Right lobe of liver (tissue), 6 donors: ENCODE measurements around the gene LRRN2. TPM values are rescaled to one million over a fixed set of nuclear protein-coding genes. Genes with fewer than 3 reads are reported as not detected.

ENCODE experiments used
- ATAC-seq, 4 donors: fragments of 200-7000 bp; cut with Tn5 transposase; one replicate each; pipeline ENCODE4 v1.9.1; 2020; ENCODE audit warnings: mild to moderate bottlenecking in 4 of 4, moderate library complexity in 4 of 4
- DNase-seq, 3 donors: peaks; one replicate each; pipeline ENCODE4 v3.0.0-alpha.2; 2020
- H3K27ac ChIP-seq, 3 donors: fragments of 200-600 bp; one replicate each; pipeline ENCODE4 v1.8.0; 2022
- H3K27me3 ChIP-seq, 2 donors: fragments of 200-600 bp; one replicate each; pipeline ENCODE4 v1.8.0; 2022
- H3K36me3 ChIP-seq, 4 donors: fragments of 200-600 bp; sonication (generic) in 1 of 4; one replicate each; pipeline versions ENCODE4 v1.5.1 to v1.8.0; 2017 to 2022; ENCODE audit warnings: control low read depth in 1 of 4
- H3K4me1 ChIP-seq, 4 donors: fragments of 200-600 bp; sonication (generic) in 1 of 4; one replicate each; pipeline versions ENCODE4 v1.5.1 to v1.8.0; 2017 to 2022; ENCODE audit warnings: control low read depth in 1 of 4
- H3K4me3 ChIP-seq, 3 donors: fragments of 200-600 bp; one replicate each; pipeline ENCODE4 v1.8.0; 2022
- H3K9me3 ChIP-seq, 4 donors: fragments of 200-600 bp; sonication (generic) in 1 of 4; one replicate each; pipeline versions ENCODE4 v1.5.1 to v1.8.0; 2017 to 2022; ENCODE audit warnings: control low read depth in 1 of 4
- CTCF ChIP-seq, 4 donors: fragments of 200-600 bp in 3 of 4; fragments of 450-650 bp in 1 of 4; IDR thresholded peaks; one replicate each; pipeline versions ENCODE4 v1.5.1 to v1.8.0; 2016 to 2022; ENCODE audit warnings: antibody characterized with exemption in 4 of 4, mild to moderate bottlenecking in 2 of 4
- POLR2A ChIP-seq: fragments of 450-650 bp; IDR thresholded peaks from one replicate; pipeline ENCODE4 v1.6.1; 2017; ENCODE audit warnings: antibody characterized with exemption, mild to moderate bottlenecking
- WGBS: methylation state at CpG from one replicate; pipeline ENCODE4 v1.1.6; 2018; ENCODE audit warnings: low coverage, low lambda C conversion rate; ENCODE audit not compliant: insufficient coverage; ENCODE audit errors: missing lambda C conversion rate; 5-methylcytosine and 5-hydroxymethylcytosine counted together
- intact Hi-C, 2 donors: fragments of 100-400 bp; cut with DNase I; formaldehyde crosslinking; loops; one replicate each; pipeline versions ENCODE4 v1.11.2 to v1.14.1; 2022
- total RNA-seq, 6 experiments: library from RNA; depleted of rRNA in 2 of 6; stranded (reverse); fragments of >200 nt in 2 of 6; fragmentation: NEBNext Ultra II Directional in 3 of 6; extraction: Animal tissue kit (Norgen Biotek cat#: 25700) in 3 of 6; gene quantifications; one replicate each; pipeline versions ENCODE4 v1.1.0 to v1.2.4, GENCODE V29; 2016 to 2023
- donor health status: DM: no; HTN: yes; CAD: no.
- donor health status: DM: no; HTN: no; CAD: no.
- donor health status: DM: no; HTN: no; CAD: no.
- donor health status: DM: no; HTN: yes; CAD: no.
- donor health status: DM: no; HTN: yes; CAD: no.

LRRN2 gene
- total RNA-seq, 6 experiments from 2014 or later: 0.07 to 0.78 (median 0.25) TPM

- intact Hi-C loops: no loop called here
- Histone ChIP-seq H3K27me3 (no peaks in the 10 kb centered on the region), H3K27ac (no peak overlapping the region), H3K36me3 (no peaks in the 10 kb centered on the region), H3K4me1 (peaks cover 0 to 9% (median 3%) of the 10 kb centered on the region in 4 donors), H3K9me3 (no peaks in the 10 kb centered on the region), H3K4me3 (no peak overlapping the region)
- no peak for TF ChIP-seq POLR2A
- no peak for TF ChIP-seq CTCF (IDR thresholded peaks at IDR 0.05)
- 26% methylated on average over 3 of the region's 23 CpGs for WGBS
- ATAC-seq (peak; percentile 18 to 59 (median 52)), DNase-seq (peak in 1 of 3 donors; percentile 48)
Observed at GRCh38 chr1:204711947-204712701, 26.6 kb upstream of the LRRN2 start.

GRCh38 chr1:204711103-204711946 is 25.8 kb upstream of the LRRN2 start:
- Histone ChIP-seq H3K27ac (no peak overlapping the region), H3K4me3 (no peak overlapping the region), H3K36me3 (no peaks in the 10 kb centered on the region), H3K27me3 (no peaks in the 10 kb centered on the region), H3K4me1 (peaks cover 0 to 1% (median under 1%) of the 10 kb centered on the region in 4 donors), H3K9me3 (no peaks in the 10 kb centered on the region)
- intact Hi-C loops: no loop called here
- TF ChIP-seq CTCF (IDR thresholded peaks at IDR 0.05) (no peak), POLR2A (no peak)
- DNase-seq (no peak), ATAC-seq (no peak)
- WGBS: 51% methylated on average over 10 of the region's 16 CpGs

GRCh38 chr1:204709960-204710912 is 24.7 kb upstream of the LRRN2 start:
- H3K9me3 ChIP-seq: no peaks in the 10 kb centered on the region
- H3K4me3 ChIP-seq: no peak overlapping the region
- no peaks in the 10 kb centered on the region for H3K27me3 ChIP-seq
- no peak for TF ChIP-seq CTCF (IDR thresholded peaks at IDR 0.05)
- TF ChIP-seq POLR2A: no peak
- ATAC-seq (no peak), DNase-seq (no peak)
- H3K27ac ChIP-seq: no peak overlapping the region
- H3K4me1 ChIP-seq: no peaks in the 10 kb centered on the region
- WGBS: 62% methylated on average over 11 of the region's 11 CpGs
- intact Hi-C loops: no loop called here
- no peaks in the 10 kb centered on the region for H3K36me3 ChIP-seq

GRCh38 chr1:204709021-204709420 is 23.5 kb upstream of the LRRN2 start:
- Histone ChIP-seq H3K4me3 (no peak overlapping the region), H3K27ac (no peak overlapping the region), H3K4me1 (no peaks in the 10 kb centered on the region), H3K27me3 (no peaks in the 10 kb centered on the region), H3K36me3 (no peaks in the 10 kb centered on the region), H3K9me3 (no peaks in the 10 kb centered on the region)
- TF ChIP-seq CTCF (IDR thresholded peaks at IDR 0.05): no peak
- TF ChIP-seq POLR2A: no peak
- ATAC-seq (no peak), DNase-seq (no peak)
- 90% methylated on average over 1 of the region's 3 CpGs for whole genome bisulfite sequencing
- intact Hi-C loops: no loop called here
